ENCODE results near the gene CD300LG.
"Not testable (repeated sequence)": the region's sequence is repeated elsewhere in the genome, so short reads cannot be mapped to it uniquely, and the experiment has no call there.

Gene CD300LG

GRCh38 chr17:43826206-43826605, 20.8 kb upstream of the CD300LG start:
- no peak for FAIRE-seq

GRCh38 chr17:43827596-43827995, 19.4 kb upstream of the CD300LG start:
- no peak for FAIRE-seq

GRCh38 chr17:43829738-43830137, 17.2 kb upstream of the CD300LG start:
- FAIRE-seq, result no peak

GRCh38 chr17:43830510-43831140, 16.4 kb upstream of the CD300LG start:
- FAIRE-seq, result no peak

- no peak for FAIRE-seq
These were observed 15.3 kb upstream of the CD300LG start for GRCh38 chr17:43831633-43832032.

- no peak for FAIRE-seq
These were observed 14.6 kb upstream of the CD300LG start for GRCh38 chr17:43832168-43832975.

- no peak for FAIRE-seq
These were observed 13.8 kb upstream of the CD300LG start, which contains the start of gene MPP3 for GRCh38 chr17:43832976-43833829. Gene MPP3 (minus strand): TSS chr17:43833146. CDS start chr17:43831906, 1,240 bp downstream.

GRCh38 chr17:43834106-43834505, 12.9 kb upstream of the CD300LG start:
- no peak for FAIRE-seq

GRCh38 chr17:43839670-43840108, 7.3 kb upstream of the CD300LG start:
- no peak for FAIRE-seq

GRCh38 chr17:43840814-43841213, 6.2 kb upstream of the CD300LG start:
- FAIRE-seq, result no peak

GRCh38 chr17:43841282-43841681, 5.7 kb upstream of the CD300LG start:
- no peak for FAIRE-seq

- FAIRE-seq, result not testable (repeated sequence)
These were observed 4.6 kb upstream of the CD300LG start for GRCh38 chr17:43842091-43842974.

- FAIRE-seq, result no peak
These were observed 4.0 kb upstream of the CD300LG start for GRCh38 chr17:43842975-43843325.

- FAIRE-seq, result no peak
These were observed 2.7 kb upstream of the CD300LG start for GRCh38 chr17:43844241-43844640.

- FAIRE-seq, result no peak
These were observed 1.2 kb upstream of the CD300LG start for GRCh38 chr17:43845766-43846165.

GRCh38 chr17:43846221-43846712, 709 bp upstream of the CD300LG start:
- no peak for FAIRE-seq

GRCh38 chr17:43848601-43849000, 1.6 kb downstream of the CD300LG start:
- no peak for FAIRE-seq

GRCh38 chr17:43849116-43849515, 2.1 kb downstream of the CD300LG start:
- FAIRE-seq, result no peak

GRCh38 chr17:43852571-43852970, 5.6 kb downstream of the CD300LG start:
- no peak for FAIRE-seq

- FAIRE-seq, result no peak
These were observed 6.6 kb downstream of the CD300LG start for GRCh38 chr17:43853546-43853945.

- no peak for FAIRE-seq
These were observed 7.5 kb downstream of the CD300LG start for GRCh38 chr17:43854498-43854897.

- FAIRE-seq, result no peak
These were observed 8.1 kb downstream of the CD300LG start for GRCh38 chr17:43855061-43855460.
